Measurements from ENCODE around the gene BPGM.
"Not testable (repeated sequence)": the region's sequence is repeated elsewhere in the genome, so short reads cannot be mapped to it uniquely, and the experiment has no call there.

BPGM gene

DNA sequence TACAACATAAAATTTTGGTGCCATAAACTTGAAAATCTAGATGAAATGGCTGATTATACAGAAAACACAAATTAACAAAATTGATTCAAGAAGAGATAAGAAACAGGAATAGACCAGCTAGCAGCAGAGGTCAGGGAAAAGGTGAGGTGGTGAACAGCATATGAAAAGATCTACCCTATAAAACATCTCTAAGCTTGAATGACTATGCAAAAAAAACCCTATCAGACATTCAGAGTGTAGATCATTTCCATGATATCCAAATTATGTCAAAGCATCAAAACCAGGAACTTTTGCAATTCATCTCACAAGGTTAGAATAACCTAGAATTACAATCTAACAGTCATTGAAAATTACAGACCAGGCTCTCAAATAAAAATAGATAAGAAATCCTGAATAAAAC is 14.6 kb upstream of the BPGM start:
- DNase-seq (ENCODE audit: low read depth): no peak

DNA sequence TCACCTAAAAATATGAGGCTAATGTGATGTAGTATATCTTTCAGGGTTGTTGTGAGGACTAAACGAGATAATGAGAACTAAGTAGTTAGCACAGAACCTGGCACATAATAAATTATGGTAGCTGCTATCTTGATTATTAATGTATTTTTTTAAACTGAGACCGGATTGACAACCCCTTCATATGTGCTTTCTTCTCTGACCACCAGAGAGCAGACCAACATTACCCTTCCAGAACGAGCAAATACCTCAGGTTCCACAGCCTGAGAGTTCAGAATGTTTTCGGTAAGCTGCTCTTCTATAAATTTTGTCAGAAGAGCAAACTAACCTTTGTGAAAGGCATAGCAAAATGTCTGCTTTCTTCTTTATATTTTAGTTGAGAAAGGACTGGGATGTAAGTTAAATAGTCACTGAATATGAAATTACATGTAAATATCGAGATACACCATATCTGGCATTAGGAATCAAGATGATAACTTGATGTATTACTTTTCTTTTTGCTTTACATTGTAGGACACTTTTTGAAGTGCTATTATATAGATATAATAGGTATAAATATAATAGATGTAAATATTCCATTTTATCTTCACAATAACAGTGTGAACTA is 13.6 kb upstream of the BPGM start:
- DNase-seq (ENCODE audit: low read depth): no peak

DNA sequence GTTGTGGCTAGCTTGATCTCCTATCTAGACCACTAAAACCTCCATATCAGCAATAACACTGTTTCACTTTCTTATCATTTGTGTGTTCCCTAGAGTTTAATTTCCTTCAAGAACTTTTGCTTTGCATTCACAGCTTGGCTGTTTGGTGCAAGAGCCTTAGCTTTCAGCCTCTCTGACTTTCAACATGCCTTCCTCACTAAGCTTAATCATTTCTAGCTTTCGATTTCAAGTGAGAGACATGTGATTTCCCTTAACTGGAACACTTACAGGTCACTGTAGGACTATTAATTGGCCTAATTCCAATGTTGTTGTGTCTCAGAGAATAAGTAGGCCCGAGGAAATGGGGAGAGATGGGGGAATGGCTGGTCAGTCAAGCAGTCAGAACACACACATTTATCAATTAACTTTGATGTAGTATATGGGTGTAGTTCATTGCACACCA is 10.6 kb upstream of the BPGM start:
- DNase-seq (ENCODE audit: low read depth): no peak

DNA sequence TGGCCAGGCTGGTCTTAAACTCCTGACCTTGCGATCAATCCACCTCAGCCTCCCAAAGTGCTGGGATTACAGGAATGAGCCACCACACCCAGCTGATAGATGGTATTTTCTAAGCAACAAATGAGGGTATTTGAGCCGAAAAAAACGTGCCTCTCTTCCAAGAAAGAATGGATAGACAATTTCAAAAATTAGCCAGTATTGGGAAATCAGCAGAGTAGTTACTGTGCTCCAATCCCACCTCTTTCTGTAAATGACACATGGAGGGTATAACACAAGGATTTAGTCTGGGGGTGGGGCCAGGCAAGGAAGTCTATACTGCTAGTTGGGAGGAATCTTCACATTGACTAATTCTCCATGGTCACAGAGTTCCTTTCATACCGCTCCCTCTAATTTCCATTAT is 9.2 kb upstream of the BPGM start:
- no peak for DNase-seq (ENCODE audit: low read depth)

DNA sequence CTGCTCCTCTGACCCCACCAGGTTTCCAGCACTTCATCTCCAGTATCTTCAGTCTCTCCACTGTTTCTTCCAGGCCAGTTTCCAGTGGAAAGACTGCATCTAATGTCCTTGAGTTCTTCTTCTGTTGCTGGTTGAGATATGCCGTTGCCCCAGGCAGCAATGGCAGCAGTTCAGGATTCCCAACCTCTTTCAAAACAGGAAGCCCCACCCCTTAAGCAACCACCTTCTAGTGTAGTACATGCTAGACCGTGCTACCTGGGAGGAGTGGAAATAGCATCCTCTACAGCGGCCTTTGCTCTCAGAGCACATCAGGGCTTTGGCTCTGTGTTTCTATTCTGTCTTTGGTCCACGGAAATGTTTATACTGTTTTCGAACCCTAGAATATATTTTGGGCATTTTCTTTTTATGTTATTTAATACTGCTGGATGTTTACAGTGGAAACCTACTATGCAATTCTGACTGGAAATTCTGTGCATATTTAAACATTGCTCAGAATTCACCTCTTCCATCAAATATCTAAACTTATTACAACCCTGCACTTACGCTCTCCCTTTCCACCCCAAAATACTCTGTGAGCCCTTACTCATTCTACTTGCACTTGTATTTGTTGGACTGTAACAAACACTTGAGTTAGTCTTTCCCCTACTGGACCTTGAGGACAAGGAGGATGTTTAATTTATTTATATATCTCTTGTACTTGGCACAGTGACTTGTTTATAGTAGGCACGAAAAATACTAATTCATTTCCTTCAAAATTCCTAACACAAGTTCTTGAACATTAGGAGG is 8.5 kb upstream of the BPGM start:
- DNase-seq (ENCODE audit: low read depth): no peak

DNA sequence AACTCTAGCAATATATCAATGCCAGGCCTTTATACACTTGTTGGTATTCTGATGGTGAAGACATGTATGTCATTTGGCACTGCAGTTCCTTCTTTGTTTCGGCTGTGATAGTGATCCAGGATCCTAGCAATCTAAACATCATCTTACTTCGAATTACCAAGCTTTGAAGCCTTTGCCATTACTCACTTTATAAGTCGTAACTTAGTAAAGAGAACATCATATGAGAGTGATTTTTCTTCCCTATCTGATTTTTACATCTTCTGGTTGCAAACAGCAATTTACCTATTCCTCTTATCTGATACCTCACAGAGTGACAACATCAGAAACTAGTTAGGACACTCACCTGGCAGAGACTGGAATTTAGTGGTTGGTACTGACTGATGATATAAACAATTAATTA is 7.6 kb upstream of the BPGM start:
- DNase-seq (ENCODE audit: low read depth): no peak

DNA sequence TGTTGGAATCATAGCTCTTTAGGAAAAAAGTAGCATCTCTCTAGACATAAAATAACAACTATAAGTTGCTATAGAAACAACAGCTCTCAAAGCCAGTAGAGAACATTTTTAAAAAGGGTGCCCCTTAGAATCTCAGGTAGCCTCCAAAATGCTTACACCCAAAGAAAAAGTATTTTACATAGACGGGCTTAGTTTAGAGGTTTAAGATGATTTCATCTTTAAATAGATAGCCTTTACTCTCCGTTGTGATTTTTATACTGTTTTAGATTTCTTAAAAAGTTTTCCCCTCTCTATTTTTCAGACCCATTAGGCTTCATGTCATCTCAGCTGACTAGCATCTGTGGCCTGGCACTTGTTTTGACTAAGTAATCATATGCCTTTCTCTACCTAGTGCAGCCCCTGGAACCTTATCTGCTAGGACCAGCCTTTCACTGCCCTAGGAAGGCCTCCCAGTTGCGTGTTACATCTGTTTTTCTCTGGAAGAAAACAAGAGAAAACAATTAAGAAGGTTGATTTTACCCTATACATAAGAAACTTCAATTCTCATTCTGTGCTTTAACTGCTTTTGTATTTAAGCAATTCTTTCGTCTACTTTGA is 6.9 kb upstream of the BPGM start:
- no peak for DNase-seq (ENCODE audit: low read depth)

DNA sequence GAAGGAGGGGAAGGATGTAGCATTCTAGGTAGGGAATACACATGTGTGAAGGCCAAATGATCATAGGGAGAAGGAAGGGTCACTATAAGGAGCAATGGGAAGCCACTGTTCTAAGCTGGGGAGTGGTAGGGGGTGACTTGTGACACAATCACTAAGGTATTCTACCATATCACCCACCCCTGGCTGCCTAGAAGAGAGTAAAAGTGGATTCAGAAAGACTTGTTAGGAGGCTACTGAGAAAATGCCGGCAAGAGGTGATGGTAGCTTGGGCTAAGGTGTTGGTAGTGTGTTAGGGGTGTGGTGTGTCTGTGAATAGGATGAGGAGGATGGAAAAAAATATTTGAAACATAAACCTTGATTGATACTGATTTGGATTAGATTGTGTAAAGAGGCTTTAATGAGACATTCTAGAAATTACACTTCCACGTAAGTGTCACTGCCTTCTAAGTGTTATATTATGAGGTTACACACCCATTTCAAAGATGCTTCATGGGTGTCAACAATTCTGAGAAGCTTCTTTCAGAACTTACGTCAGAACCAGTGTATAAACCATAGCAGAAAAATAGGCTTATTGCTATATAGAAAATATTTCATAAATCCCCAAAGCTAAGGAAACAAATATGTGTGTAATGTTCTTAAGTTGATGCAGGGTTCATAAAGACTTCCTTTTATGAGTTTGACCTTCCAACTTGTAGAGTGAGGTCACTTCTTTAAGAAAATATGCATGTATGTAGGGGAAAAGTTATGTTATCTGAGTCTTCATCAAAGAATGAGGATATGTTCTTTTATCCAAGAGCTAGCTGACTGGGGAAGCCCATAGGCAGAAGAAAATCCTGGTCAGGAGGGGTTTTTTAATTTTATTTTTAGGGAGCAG is 5.6 kb upstream of the BPGM start:
- no peak for DNase-seq (ENCODE audit: low read depth)

DNA sequence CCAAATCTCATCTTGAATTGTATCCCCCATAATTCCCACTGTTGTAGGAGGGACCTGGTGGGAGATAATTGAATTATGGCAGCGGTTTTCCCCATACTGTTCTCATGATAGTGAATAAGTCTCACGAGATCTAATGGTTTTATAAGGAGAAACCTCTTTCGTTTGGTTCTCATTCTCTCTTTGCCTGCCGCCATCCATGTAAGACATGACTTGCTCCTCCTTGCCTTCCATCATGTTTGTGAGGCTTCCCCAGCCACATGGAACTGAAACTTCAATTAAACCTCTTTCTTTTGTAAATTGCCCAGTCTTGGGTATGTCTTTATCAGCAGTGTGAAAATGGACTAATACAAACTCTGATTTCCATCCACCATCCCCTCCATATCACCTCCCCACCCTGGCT is 4.7 kb upstream of the BPGM start:
- DNase-seq (ENCODE audit: low read depth): not testable (repeated sequence)

DNA sequence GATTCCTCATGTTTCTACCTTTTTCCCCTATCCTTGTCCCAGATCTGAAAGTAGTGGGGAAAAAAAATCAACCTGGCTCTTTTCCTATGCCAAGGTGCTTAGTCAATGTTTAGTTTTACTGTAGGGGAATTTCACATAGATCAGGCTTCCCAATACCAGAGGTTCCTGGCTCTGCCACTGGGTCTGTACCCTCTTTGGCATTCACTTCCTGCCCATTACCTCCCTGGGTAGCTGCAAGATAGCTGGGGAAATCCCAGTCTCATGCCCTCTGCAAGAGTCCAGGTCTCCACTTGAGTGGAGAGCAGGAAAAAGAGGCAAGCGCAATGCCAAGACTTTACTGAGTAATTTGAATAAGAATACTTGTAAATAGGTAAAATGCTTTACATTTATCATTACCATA is 3.5 kb upstream of the BPGM start:
- no peak for DNase-seq (ENCODE audit: low read depth)

DNA sequence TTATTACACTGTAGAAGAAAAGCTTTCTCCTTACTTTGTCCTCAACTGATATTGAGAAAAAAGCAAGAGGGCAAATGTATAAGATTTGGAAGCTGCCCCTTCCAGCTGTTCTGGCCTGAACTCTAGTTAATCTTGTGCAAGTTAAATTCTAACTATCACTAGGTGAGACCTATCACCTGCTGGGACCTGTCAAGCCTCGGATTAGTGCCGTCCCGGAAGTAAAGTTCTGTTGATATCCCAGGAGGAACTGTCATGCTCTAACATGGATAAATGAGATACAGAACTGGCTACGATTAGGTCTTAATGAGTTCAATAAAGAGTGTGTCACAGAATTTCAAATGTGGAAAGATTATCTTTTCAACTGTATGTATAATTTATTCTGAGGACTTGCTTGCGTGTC is 1.2 kb upstream of the BPGM start:
- no peak for DNase-seq (ENCODE audit: low read depth)

DNA sequence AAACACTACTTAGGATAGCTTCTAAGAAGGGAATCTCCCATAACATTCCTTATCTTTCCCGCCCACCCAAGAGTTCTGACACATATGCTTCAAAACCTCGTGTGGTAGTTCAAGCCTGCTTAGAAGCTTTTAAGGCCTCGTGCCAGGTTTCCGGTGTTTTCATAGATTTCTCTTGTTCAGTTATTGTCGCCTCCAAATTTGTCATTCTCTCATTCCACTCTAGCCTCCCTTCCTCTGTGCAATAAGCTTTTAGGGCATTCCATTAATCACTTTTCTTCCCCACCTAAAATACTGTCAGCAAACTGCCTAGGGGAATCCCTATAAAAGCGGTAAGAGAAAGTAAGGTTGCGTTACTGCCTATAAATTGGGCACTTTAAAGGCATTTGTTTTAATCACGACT is 718 bp upstream of the BPGM start:
- no peak for DNase-seq (ENCODE audit: low read depth)

DNA sequence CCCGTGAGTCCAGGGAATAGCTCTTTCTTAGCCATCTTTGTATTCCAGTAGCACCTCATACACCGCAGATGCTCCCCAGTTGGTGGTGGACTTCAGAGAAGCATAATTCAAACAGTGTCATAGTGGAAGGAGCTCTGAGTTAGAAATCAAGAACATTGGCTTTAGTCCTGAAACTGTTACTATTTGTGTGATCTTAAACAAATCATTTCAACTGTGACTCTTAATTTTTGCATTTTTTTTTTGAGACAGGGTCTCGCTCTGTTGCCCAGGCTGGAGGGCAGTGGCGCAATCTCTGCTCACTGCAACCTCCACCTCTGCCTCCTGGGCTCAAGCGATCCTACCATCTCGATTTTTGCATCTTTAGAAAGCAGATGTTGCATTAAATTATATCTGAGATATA is 1.8 kb downstream of the BPGM start:
- DNase-seq (ENCODE audit: low read depth): no peak

DNA sequence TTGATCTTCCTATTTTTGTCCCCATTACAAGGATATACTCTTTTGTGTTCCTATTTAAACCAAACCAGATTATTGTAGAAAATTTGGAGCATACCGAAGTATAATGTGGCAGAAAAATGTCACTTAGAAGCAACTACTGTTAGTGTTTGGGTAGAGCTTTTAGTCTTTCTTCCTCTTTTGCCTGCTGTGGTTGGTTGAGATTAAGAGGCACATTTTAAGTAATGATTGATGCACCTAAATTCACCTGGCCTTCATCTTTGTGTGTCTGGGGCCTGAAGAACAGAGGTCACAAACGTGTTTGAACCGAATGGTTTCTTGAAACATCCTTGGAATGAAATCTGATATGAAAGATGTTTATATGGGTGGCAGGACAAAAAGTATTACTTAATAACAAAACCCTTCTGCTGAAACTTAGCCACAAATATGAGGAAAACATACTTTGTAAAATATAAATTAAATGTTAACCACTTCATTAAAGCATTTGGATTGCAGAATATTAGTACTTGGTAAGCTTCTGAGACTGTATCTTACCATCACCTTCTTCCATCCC is 2.6 kb downstream of the BPGM start:
- DNase-seq (ENCODE audit: low read depth): no peak

DNA sequence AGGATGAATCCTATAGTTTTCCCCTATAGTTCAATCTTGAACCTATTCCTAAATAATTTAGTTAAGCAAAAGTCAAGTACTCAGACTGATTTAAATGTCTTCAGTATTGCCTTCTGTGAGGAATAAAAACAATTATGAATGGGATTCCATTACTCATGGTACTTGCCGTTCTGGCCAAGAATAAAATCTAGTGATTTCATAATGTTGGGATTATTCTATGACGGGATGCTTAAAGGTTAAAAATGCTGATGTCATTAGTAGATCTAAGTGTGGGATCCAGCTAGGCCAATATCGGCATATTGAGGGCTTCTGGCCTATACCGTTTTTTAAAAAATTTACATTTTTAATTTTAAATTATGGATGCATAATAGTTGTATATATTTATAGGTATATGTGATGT is 5.3 kb downstream of the BPGM start:
- DNase-seq (ENCODE audit: low read depth): no peak

DNA sequence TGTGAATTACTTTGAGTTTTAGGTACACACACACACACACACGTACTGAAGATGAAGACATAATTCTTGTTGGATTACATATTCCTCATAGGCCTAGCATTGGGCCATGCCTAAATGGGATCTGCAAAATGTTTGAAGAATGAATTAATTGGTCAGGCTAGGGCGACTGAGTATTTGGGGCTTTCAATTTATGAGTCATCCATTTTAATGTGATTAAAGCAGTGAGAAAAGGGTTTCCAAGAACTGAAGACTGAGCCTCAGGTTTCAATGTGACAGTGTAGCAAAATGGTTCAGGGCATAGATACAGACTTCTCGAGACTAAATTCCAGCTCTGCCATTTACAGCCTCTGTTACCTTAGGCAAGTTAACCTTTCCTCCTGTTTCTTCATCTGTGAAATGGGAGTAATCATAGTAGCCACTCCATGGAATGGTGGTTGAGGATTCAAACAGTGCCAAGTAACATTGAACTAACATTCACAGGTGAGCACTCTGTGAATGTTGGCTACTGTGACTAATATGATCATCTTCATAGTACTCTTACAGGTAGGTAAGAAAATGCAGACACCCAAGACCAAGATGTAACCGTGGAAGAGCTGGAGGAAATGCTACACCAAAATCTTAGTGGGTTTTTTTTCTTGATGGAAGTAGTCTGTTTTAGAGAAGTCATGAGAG is 7.6 kb downstream of the BPGM start:
- no peak for DNase-seq (ENCODE audit: low read depth)

DNA sequence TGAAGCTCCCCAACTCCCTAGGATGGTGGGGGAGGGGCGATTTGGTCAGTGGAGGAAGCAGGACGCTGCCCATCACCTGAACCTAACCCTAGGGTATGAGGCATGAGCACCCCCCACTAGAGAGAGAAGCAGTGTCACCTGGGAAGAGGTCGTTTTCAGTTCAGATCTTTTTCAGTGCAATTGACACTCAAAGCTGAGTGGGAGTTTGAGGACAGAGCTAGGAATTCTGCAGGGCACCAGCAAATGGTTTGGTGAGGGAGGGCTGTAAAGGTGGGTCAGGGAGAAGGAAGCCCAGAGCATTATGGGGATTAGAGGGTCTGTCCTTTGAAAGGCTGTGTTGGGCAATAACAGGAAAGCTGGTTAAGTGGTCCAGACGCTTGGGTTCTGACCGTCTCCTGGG is 10.9 kb downstream of the BPGM start:
- no peak for DNase-seq (ENCODE audit: low read depth)

DNA sequence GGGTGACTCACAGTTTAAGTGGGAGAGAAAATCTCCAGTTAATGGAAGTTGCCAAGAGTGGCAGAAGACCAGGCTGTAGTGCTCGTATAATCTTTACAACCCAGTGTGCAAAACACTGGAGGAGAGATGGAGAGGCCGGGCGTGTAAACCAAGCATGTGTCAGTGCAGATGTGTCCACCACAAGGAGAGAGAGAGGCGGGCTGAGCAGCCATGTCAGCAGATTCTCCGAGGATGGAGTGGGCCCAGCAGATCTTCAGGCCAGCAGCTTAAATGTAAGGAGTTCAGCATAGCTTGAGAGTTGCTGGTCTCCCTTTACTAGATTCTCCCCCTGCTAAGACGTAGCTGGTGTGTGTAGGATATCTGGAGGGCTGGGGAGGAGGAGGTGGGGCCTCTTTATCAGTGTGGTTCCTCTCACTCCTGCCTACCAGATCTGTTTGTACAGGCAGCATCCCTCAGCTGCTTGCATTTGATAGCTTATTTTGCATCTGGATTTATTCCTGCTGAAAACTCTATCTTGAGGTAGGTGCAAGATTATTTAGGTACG is 13.7 kb downstream of the BPGM start:
- DNase-seq (ENCODE audit: low read depth): no peak

DNA sequence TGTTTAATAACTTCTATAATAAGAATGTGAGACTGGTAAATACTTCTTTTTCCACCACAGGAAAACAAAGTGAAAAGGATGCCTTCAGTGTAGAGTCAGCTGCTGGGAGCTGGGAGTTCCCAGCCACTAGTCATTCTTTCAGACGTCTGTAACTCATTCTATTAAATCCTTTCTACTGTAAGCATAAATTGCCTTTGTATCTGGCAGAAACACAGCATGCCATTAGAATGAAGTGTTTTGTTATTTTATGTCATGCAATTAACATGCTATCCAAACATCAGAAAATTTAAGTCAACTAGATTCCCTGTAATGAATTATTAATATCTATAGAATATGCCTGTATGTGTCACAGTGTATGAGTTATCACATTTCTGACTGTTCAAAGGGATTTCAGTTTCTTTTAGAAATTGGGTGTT is 14.3 kb downstream of the BPGM start:
- DNase-seq (ENCODE audit: low read depth): no peak

DNA sequence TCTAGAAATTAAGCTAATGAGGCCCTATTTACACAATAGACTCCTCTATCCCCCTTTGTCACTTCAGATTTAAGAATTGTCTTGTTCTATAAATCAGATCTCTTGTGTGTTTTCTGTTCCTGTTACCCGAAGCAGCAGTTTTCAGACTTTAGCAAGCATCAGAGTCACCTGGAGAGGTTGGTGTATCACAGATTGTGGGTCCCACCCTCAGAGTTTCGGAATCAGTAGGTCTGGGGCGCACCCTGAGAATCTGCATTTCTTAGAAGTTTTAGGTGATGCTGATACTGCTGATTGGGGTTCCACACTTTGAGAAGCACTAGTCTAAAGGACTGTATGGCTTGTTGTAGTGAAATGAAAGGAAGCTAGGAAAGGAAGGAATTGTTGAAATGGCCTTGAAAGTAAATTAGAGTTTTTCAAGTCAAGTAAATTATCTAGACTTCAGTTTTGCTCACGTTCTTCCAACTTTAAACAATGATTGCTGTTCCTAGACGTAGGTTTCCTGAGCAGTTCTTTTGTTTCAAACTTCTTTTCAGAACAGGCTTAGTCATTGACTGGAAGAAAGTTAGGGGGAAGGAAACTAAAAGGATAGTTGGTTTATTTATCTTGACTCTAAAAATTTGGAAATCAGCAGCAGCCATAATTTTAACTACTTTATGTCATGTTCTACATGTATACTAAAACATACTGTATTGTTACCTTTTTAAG is 15.7 kb downstream of the BPGM start:
- DNase-seq (ENCODE audit: low read depth): no peak

DNA sequence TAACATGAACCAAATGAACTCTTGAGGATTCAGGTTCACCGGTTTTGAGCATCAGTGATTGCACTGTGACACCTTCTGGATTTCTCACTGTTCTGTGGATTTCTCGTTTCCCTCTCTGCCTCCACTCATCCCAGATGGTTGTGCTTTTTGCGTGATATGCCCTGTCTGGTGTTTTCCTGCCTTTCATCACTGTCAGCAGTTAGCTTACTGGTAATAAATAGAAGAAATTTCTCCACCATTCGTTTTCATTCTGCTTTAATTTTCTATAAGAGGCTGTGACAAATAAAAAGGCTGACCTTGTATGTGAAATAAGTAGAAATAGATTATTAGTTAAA is 16.2 kb downstream of the BPGM start:
- no peak for DNase-seq (ENCODE audit: low read depth)
